ENCODE results near the gene ODF2L.
"Not testable (repeated sequence)": the region's sequence is repeated elsewhere in the genome, so short reads cannot be mapped to it uniquely, and the experiment has no call there.

Gene ODF2L

GRCh38 chr1:86365896-86366295 is 30.2 kb downstream of the ODF2L start:
- H3K4me3 ChIP-seq (ENCODE audit: low read length) = no peak overlapping the region
- no peak for TF ChIP-seq ZNF274 (IDR thresholded peaks at IDR 0.05; ENCODE audit: low read depth, low read length)

DNA sequence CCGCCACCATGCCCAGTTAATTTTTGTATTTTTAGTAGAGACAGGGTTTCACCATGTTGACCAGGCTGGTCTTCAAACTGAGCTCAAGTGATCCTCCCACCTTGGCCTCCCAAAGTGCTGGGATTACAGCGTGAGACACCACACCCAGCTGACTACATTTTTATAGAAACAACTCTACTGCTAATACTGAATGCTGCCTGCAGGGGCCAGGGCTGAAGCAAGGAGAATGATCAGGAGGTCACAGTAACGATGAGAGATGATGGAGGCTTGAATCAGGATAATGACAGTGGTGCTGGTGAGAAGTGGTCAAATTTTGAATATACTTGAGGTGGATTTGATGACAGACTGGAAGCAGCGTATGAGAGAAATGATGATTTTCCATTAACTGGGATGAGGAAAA is 33.3 kb downstream of the ODF2L start:
- no peak for TF ChIP-seq ZNF274 (IDR thresholded peaks at IDR 0.05; ENCODE audit: low read depth, low read length)
- no peak overlapping the region for H3K4me3 ChIP-seq (ENCODE audit: low read length)

- TF ChIP-seq ZNF274 (IDR thresholded peaks at IDR 0.05; ENCODE audit: low read depth, low read length) = no peak
- no peak overlapping the region for H3K4me3 ChIP-seq (ENCODE audit: low read length)
Observed at GRCh38 chr1:86357796-86358195, 38.3 kb downstream of the ODF2L start.

GRCh38 chr1:86356247-86356646 is 39.9 kb downstream of the ODF2L start:
- no peak overlapping the region for H3K4me3 ChIP-seq (ENCODE audit: low read length)
- no peak for TF ChIP-seq ZNF274 (IDR thresholded peaks at IDR 0.05; ENCODE audit: low read depth, low read length)

DNA sequence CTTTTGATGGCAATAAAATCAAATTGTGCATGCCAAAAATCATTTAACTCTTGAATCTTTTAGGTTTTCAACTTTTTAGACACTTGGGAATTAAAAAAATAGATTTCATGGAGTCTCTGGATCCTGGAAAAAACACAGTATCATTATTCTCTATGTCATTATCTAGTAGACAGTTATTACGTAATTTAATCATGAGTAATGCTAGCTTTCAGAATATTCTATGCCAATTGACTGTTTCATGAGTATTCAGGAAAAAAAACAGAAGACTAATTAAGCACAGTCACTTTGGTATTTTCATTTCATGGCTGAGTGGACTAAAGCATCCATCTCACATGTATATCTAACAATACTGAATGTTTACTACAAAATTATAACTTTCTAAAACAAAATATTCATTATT is 44.0 kb downstream of the ODF2L start:
- H3K4me3 ChIP-seq (ENCODE audit: low read length) = no peak overlapping the region
- no peak for TF ChIP-seq ZNF274 (IDR thresholded peaks at IDR 0.05; ENCODE audit: low read depth, low read length)

DNA sequence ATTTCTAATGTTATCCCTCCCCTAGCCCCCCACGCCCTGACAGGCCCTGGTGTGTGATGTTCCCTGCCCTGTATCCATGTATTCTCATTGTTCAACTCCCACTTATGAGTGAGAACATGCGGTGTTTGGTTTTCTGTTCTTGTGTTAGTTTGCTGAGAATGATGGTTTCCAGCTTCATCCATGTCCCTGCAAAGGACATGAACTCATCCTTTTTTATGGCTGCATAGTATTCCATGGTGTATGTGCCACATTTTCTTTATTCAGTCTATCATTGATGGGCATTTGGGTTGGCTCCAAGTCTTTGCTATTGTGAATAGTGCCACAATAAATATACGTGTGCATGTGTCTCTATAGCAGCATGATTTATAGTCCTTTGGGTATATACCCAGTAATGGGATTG is 45.9 kb downstream of the ODF2L start:
- H3K4me3 ChIP-seq (ENCODE audit: low read length) = not testable (repeated sequence)

DNA sequence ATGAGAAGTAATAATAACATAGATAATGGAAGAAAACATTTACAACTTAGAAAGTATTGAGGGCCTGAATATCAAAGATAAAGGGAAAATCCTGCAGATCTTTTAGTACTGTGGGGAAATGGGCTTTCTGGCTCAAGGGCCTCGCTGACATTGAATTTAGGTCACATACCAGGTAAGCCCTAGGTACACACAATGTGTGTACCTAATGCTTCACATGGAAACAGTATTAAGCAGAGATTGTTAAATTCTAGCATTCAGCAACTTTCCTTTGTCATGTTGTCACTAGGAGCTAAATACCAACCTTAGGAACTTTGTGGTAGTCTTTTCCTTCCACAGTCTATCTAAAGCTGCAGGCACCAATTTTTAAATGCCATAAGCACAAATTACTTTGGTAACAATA is 49.7 kb downstream of the ODF2L start:
- no peak overlapping the region for H3K4me3 ChIP-seq (ENCODE audit: low read length)
- TF ChIP-seq ZNF274 (IDR thresholded peaks at IDR 0.05; ENCODE audit: low read depth, low read length) = no peak

GRCh38 chr1:86345042-86345441 is 51.1 kb downstream of the ODF2L start:
- no peak overlapping the region for H3K4me3 ChIP-seq (ENCODE audit: low read length)
- no peak for TF ChIP-seq ZNF274 (IDR thresholded peaks at IDR 0.05; ENCODE audit: low read depth, low read length)

DNA sequence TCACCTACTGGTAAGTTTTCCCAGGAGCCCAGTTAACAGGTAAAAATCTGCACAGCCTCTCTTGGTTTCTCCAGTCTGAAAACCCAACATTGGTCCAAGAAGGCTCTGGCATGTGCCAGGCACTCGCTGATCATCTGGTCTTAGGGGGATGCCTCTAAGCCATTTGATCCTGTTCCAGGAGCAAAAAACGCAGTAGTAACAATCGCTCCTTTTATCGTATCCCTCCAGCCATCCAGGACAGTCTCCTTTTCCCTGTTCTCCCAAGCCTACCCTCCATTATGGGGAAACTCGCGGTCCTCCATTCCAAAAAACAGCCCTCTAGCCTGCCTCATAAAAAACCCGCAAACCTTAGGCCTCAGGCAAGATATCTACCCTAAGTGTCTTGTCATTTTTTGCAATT is 56.2 kb downstream of the ODF2L start:
- no peak for TF ChIP-seq ZNF274 (IDR thresholded peaks at IDR 0.05; ENCODE audit: low read depth, low read length)
- no peak overlapping the region for H3K4me3 ChIP-seq (ENCODE audit: low read length)

- no peak for TF ChIP-seq ZNF274 (IDR thresholded peaks at IDR 0.05; ENCODE audit: low read depth, low read length)
- H3K4me3 ChIP-seq (ENCODE audit: low read length) = no peak overlapping the region
Observed at GRCh38 chr1:86339014-86339812, 56.9 kb downstream of the ODF2L start.

- no peak overlapping the region for H3K4me3 ChIP-seq (ENCODE audit: low read length)
- no peak for TF ChIP-seq ZNF274 (IDR thresholded peaks at IDR 0.05; ENCODE audit: low read depth, low read length)
Observed at GRCh38 chr1:86335916-86336315, 60.2 kb downstream of the ODF2L start.

DNA sequence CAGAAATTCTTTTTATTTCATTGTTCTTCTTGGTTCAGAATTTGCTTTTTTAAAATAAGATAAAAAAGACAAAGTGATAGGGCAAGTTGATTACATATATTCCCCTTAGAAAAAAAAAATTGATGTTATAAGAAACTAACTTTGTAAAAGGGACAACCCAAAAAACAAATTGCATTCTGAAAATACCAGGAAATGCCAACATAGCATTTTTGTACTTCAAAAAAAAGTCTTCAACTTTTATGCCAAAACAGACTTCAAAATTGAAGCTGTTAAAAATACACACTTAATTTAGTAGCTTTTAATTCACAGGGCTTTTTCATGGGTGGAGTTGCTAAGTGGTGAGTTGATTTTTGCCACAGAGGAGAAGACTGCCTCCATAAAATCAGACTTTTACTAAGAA is 70.9 kb downstream of the ODF2L start:
- no peak for TF ChIP-seq ZNF274 (IDR thresholded peaks at IDR 0.05; ENCODE audit: low read depth, low read length)
- H3K4me3 ChIP-seq (ENCODE audit: low read length) = no peak overlapping the region

DNA sequence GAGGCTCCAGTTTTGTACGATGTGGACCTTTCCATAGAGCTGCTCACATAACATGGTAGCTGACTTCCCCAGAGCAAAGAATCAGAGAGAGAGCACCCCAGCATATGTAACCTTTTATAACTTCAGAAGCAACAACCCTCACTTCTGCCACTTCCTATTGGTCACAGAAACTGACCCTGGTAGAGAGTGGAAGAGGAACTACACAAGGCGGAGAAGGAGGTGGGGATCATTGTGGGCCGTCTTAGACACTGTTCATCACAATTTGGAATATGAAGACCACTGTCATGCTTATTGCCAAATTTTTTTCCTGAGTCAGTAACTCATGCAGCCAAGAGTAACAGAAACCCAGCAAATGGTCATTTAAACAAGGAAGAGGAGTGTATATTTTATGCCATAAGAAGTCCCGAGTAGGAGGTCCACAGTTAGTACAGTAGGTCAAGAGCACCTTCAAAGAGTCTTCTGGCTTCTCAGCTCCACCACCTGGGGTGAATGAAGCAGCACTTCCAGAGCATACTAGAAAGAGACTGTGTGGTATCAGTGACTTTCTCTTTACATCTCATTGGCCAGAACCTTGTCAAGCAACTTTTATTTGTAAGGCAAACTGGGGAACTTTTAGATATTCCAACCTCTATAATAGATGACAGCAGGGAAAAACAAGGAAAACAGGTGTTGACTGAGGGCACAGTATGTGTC is 71.8 kb downstream of the ODF2L start:
- no peak for TF ChIP-seq ZNF274 (IDR thresholded peaks at IDR 0.05; ENCODE audit: low read depth, low read length)
- H3K4me3 ChIP-seq (ENCODE audit: low read length) = no peak overlapping the region

DNA sequence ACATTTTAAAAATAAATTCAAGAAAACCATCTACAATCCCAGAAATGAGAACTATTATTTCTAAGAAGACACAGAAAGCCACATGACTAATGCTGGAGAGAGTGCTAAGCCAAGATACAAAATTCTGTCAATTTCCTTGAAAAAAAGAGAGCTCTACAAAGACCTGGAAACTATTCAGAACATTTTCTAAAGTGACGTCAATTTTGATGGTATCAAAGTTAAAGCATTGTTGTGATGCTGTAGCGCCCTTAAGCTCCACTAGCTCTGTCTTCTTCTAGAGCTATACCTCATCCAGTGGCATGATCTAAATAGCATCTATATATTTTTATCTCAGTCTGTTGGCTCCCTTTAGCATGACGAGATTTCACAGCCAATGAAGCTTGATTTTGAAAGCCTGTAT is 73.9 kb downstream of the ODF2L start:
- no peak for TF ChIP-seq ZNF274 (IDR thresholded peaks at IDR 0.05; ENCODE audit: low read depth, low read length)
- H3K4me3 ChIP-seq (ENCODE audit: low read length) = no peak overlapping the region

- H3K4me3 ChIP-seq (ENCODE audit: low read length) = no peak overlapping the region
- no peak for TF ChIP-seq ZNF274 (IDR thresholded peaks at IDR 0.05; ENCODE audit: low read depth, low read length)
Observed at GRCh38 chr1:86318436-86318835, 77.7 kb downstream of the ODF2L start.

Measured in GM08714 (cell line).